AML-193 (cell line): ENCODE measurements around the gene LITAFD.
A peak's percentile ranks its signal among the peaks of the same experiment; 100 is the strongest.
"Not testable (repeated sequence)": the region's sequence is repeated elsewhere in the genome, so short reads cannot be mapped to it uniquely, and the experiment has no call there.

Experiments
- DNase-seq, 2 experiments: peaks; one replicate each; lab custom pipeline; 2025; lab: John Stamatoyannopoulos, UW

Gene LITAFD

GRCh38 chr16:8894736-8895334 is 12.7 kb downstream of the LITAFD start:
- DNase-seq = no peak

GRCh38 chr16:8898660-8899318 is 16.6 kb downstream of the LITAFD start:
- no peak for DNase-seq

DNA sequence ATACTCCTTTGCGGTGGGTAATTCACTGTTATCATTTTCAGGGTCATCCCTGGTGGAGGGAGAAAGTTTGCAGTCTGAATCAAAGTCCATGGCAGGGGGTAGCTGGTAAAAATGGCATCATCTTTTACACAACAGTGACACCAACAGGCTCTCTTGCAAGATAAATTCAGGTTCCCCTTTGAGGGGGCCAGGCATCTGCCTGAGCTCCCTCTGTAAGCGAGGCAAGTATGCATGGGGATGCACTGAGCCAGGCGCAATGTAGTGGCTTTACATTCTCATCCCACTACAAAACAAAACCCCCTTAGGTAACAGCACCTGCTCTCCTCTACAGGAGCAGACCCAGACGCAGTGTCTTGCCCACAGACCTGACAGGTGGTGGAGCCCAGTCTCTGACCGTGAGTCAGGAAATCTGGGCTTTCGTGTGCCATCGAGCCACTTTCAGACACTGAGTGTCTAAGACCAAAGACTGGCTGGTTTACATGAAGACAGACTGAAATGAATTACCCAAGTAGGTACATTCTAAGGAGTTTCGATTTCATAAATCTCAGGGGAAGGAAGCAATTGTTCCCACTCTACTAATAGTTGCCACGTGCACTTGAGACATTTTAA is 17.7 kb downstream of the LITAFD start:
- no peak for DNase-seq

DNA sequence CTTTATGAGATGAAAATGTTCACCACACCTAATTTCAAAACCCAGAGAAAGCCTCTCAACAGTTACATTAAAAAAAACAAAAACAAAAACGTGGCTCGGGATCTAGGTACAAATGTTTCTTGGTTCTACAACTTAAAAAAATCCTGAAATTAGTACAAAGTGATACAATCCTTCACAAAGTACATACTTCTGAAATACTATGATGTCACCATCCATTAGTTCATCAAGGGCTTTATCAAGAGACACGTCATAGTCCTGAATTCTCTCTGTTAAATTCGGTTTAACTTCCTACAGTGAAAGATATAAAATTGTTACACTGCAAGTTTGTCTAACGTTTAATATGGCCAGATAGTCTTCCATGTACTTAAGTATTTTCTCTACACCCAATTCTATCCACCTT is 18.2 kb downstream of the LITAFD start:
- DNase-seq = no peak

- no peak for DNase-seq
Observed at GRCh38 chr16:8901320-8901861, 19.2 kb downstream of the LITAFD start.

GRCh38 chr16:8903004-8903403 is 20.9 kb downstream of the LITAFD start:
- no peak for DNase-seq

DNA sequence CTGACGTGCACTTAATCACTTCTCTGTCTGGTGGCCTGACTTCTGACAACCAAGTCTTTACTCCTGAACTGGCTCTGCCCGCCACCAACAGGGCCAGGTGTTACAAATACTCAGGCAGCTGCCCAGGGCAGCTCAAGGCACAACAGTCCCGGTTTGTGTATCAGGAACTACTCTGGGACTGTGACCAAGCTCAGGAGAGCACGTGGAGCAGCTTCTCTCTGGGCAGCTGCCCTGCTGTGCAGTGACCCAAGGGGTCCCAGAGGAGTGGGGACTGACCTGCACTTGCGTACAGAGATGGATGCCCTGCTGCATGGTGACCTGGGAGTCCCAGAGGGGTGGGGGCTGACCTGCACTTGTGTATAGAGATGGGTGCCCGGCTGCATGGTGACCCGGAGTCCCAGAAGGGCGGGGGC is 21.9 kb downstream of the LITAFD start:
- DNase-seq = no peak

GRCh38 chr16:8905168-8905762 is 23.1 kb downstream of the LITAFD start:
- DNase-seq = peak; percentile 28 to 51

GRCh38 chr16:8905795-8906591 is 23.8 kb downstream of the LITAFD start:
- DNase-seq = no peak

- DNase-seq = no peak
Observed at GRCh38 chr16:8907096-8907495, 24.9 kb downstream of the LITAFD start.

DNA sequence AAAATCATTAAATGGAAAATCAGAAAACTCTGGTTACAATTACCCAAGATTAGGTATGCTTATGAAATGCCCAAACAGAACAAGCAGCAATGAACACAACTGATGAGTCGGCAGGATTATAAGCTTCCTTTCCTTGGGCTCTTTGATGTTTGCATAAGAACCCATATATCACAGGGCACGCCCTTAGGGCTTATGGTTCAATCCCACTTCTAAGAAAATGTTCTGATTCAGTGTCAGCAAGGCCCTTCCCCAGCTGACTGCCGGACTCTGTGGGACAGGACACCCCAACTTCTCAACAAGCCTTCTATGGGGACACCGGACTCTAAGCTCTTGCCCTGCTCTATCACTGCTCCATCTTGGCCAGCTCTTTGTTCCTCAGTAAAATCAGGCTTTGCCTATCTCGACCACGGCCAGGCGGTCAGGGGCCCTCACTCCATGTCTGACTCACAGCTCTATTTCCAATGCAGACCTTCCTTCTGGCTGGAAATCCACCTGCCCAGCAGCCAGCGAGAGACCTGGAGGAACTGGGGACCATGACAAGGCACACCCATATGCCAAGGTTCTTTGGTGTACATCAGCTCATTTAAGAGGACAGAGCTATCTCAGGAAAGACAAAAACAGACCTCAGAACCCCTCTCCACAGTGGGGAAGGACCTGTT is 26.8 kb downstream of the LITAFD start:
- peak; percentile 8 to 40 for DNase-seq

- no peak for DNase-seq
Observed at GRCh38 chr16:8910811-8911210, 28.7 kb downstream of the LITAFD start.

- DNase-seq = no peak
Observed at GRCh38 chr16:8912793-8913192, 30.6 kb downstream of the LITAFD start.

GRCh38 chr16:8914098-8914497 is 31.9 kb downstream of the LITAFD start:
- no peak for DNase-seq

DNA sequence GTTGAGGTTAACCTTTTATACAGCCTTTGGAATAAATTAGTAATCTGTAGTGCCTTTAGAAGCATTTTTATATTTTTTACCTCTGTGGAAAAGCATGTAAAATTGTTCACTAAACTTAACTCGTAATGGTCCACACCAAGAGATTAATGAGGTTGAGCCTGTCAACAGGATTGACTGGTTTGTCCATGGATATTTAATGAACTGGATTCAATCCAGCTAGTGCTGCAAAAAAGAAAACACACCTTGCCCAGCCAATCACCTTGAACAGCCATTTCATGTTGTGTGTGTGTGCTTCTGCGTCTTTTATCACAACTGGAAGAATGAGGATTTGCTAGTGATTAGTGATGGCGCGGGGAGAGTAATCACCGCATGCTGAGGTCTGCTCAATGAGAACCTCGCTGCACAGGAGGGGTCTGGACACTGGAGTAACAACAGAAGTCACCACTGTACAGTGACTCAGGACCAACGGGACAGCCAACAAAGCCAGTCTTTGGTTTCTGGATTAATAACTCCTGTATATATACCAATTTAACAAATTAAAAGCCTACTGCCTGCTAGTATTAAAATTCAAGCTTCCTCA is 33.7 kb downstream of the LITAFD start:
- DNase-seq = no peak

DNA sequence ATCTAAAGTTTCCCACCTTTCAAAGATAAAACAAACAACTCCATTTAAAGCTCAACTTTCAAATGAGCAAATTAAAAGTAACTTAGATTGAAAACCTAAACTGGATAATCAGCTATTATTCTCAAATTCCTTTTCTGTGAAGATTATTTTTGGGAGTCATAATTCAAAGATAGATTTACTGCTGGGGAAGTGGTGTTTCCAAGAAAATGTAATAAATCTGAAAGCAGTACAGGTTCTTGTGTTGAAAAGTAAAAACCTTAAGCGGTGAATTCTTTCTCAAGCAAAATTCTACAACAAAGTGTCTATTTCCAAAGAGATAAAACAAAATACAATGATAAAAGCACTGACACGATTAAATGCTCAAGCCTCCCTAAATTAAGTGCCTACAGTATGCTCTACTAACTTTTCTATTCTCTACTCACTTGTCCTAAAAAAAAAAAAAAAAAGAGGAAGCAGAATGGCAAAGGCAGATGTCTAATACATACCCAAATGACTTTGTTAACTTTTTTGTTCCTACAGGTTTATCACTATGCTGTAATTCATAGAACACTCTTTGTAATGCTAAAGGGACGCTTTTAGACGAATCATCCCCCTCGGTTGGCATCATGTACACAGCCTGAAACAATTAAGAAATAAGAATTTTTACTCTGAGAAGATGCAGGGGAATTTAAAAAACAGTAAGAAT is 34.5 kb downstream of the LITAFD start:
- DNase-seq = no peak

DNA sequence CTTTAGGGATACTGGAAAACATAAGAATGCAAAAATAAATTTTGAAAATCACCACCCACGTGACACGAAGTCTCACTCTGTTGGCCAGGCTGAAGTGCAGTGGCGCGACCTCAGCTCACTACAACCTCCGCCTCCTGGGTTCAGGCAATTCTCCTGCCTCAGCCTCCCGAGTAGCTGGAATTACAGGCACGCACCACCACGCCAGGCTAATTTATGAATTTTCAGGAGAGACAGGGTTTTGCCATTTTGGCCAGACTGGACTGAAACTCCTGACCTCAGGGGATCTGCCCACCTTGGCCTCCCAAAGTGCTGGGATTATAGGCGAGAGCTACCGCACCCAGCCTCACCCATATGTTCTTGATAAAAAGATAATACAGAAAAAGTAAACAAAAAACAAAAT is 35.2 kb downstream of the LITAFD start:
- DNase-seq = not testable (repeated sequence)

- DNase-seq = no peak
Observed at GRCh38 chr16:8919089-8919933, 37.2 kb downstream of the LITAFD start.

DNA sequence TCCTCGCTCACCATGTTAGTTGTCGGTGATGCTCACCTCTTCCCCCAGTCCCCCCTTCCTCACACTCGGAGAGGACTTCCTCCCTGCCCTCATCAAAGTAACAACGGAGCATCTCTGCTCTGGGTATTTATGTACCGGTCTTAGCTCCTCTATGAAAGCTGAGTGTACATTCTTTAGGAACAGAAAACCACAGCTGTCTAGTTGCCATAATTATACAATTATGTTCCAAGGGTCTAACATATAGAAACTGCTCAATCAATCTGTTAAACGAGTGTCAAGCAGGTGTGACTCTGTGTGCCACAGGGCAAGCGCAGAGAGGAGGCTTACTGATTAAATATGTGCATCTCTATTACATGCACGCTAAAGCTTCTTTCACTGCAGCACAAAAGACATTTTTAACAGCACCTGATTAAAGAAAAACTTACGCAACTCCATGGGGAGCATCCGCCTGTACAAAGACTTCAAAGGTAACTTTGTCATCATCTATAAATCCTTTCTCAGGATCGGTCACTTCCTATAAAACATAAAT is 37.8 kb downstream of the LITAFD start:
- no peak for DNase-seq
